Naive thymus-derived CD4-positive, alpha-beta T cell (primary cell): ENCODE data around the gene AFF2. TPM values are rescaled to one million over a fixed set of nuclear protein-coding genes. Genes with fewer than 3 reads are reported as not detected.

Source experiments
- ATAC-seq: fragments of 150-1000 bp; cut with Tn5 transposase; 2 replicates; pipeline ENCODE4 v1.10.0; 2021; ENCODE audit warnings: mild to moderate bottlenecking, moderate library complexity
- CTCF ChIA-PET: fragments of 350-600 bp; sonication (Branson Sonifier 250); formaldehyde crosslinking; loops from one replicate; lab custom pipeline; 2021; ENCODE audit warnings: antibody characterized with exemption; lab: Charles Lee
- POLR2A ChIA-PET: fragments of 350-600 bp; sonication (Branson Sonifier 250); formaldehyde crosslinking; loops from one replicate; lab custom pipeline; 2021; ENCODE audit warnings: antibody characterized with exemption, inconsistent platforms; lab: Charles Lee
- DNase-seq, 9 donors: peaks; one replicate each; pipeline versions ENCODE4 v3.0.0 to v3.0.0-alpha.2; 2020 to 2022; ENCODE audit warnings: mixed read lengths in 1 of 9
- H3K27ac ChIP-seq: one replicate; pipeline ENCODE4 v1.7.0; 2013; ENCODE audit warnings: mild to moderate bottlenecking, low read depth, low read length, moderate library complexity
- H3K27me3 ChIP-seq, 2 donors: one replicate each; pipeline ENCODE4 v1.7.0; 2013; ENCODE audit warnings: low read length in 2 of 2, mild to moderate bottlenecking in 2 of 2, moderate library complexity in 2 of 2; ENCODE audit not compliant: control insufficient read depth in 2 of 2, insufficient read depth in 2 of 2
- H3K36me3 ChIP-seq, 3 experiments: 1 replicate in 2 of 3; 2 replicates in 1 of 3; pipeline ENCODE4 v1.7.0; 2013; ENCODE audit warnings: low read length in 3 of 3, mild to moderate bottlenecking in 3 of 3, moderate library complexity in 1 of 3; ENCODE audit not compliant: insufficient read depth in 3 of 3, control insufficient read depth in 2 of 3
- H3K4me1 ChIP-seq, 2 donors: one replicate each; pipeline ENCODE4 v1.7.0; 2013; ENCODE audit warnings: low read length in 2 of 2, mild to moderate bottlenecking in 2 of 2, moderate library complexity in 1 of 2; ENCODE audit not compliant: control insufficient read depth in 2 of 2, insufficient read depth in 2 of 2
- H3K4me3 ChIP-seq: 2 replicates; pipeline ENCODE4 v1.7.0; 2013; ENCODE audit warnings: mild to moderate bottlenecking, low read length
- H3K9me3 ChIP-seq, 3 experiments: 1 replicate in 2 of 3; 2 replicates in 1 of 3; pipeline ENCODE4 v1.7.0; 2013; ENCODE audit warnings: low read length in 3 of 3; ENCODE audit not compliant: control insufficient read depth in 2 of 3
- H3K27ac Mint-ChIP-seq, 9 donors: one replicate each; pipeline ENCODE4 v1.8.0; 2020 to 2022; ENCODE audit warnings: mixed read lengths in 9 of 9, mild to moderate bottlenecking in 8 of 9, moderate library complexity in 5 of 9, inconsistent platforms in 2 of 9
- H3K27me3 Mint-ChIP-seq, 5 donors: one replicate each; pipeline ENCODE4 v1.8.0; 2021 to 2022; ENCODE audit warnings: mixed read lengths in 5 of 5, mild to moderate bottlenecking in 1 of 5
- H3K36me3 Mint-ChIP-seq, 5 donors: one replicate each; pipeline ENCODE4 v1.8.0; 2020 to 2022; ENCODE audit warnings: mixed read lengths in 5 of 5, mild to moderate bottlenecking in 3 of 5, inconsistent platforms in 1 of 5
- H3K4me1 Mint-ChIP-seq, 7 donors: one replicate each; pipeline ENCODE4 v1.8.0; 2020 to 2022; ENCODE audit warnings: mixed read lengths in 7 of 7, mild to moderate bottlenecking in 3 of 7, inconsistent platforms in 1 of 7
- H3K4me3 Mint-ChIP-seq, 10 donors: one replicate each; pipeline ENCODE4 v1.8.0; 2020 to 2022; ENCODE audit warnings: mild to moderate bottlenecking in 10 of 10, mixed read lengths in 10 of 10, moderate library complexity in 6 of 10, inconsistent platforms in 2 of 10
- H3K9me3 Mint-ChIP-seq, 11 donors: one replicate each; pipeline ENCODE4 v1.8.0; 2020 to 2022; ENCODE audit warnings: mixed read lengths in 11 of 11, mild to moderate bottlenecking in 4 of 11, inconsistent platforms in 1 of 11, moderate library complexity in 1 of 11
- intact Hi-C, 2 donors: fragments of 100-400 bp; cut with micrococcal nuclease; formaldehyde crosslinking; loops; one replicate each; pipeline ENCODE4 v1.15.1; 2023
- polyA plus RNA-seq, 2 donors: library from polyadenylated mRNA; unstranded; fragments of 300-500 nt; fragmentation: Illumina TruSeq; gene quantifications; one replicate each; pipeline ENCODE4 v1.2.3, GENCODE V29; 2021
- total RNA-seq, 6 experiments: library from RNA in 5 of 6; stranded (reverse) in 5 of 6; gene quantifications; 1 replicate in 5 of 6; 2 replicates in 1 of 6; pipeline ENCODE4 v1.2.3 and lab custom pipeline; 2021 to 2026

AFF2 gene
- total and polyA plus RNA-seq, 7 experiments from 2014 or later: 0.31 to 6.0 (median 2.8) TPM

GRCh38 chrX:148507418-148507817 lies 7.0 kb downstream of the AFF2 start:
- CTCF ChIA-PET: no interaction called here
- intact Hi-C loops: no loop called here
- no peak overlapping the region for H3K27ac ChIP-seq
- Mint-ChIP-seq H3K27me3 (peaks cover 0 to 6% (median 0%) of the 10 kb centered on the region in 5 donors), H3K9me3 (no peaks in the 10 kb centered on the region), H3K4me3 (no peak overlapping the region), H3K27ac (no peak overlapping the region), H3K36me3 (no peaks in the 10 kb centered on the region), H3K4me1 (no peaks in the 10 kb centered on the region)
- ATAC-seq: no peak
- no peak for DNase-seq
- no peak overlapping the region for H3K4me3 ChIP-seq
- POLR2A ChIA-PET: no interaction called here
- no peaks in the 10 kb centered on the region for H3K27me3 ChIP-seq
- no peaks in the 10 kb centered on the region for H3K9me3 ChIP-seq
- no peaks in the 10 kb centered on the region for H3K36me3 ChIP-seq
- no peaks in the 10 kb centered on the region for H3K4me1 ChIP-seq

GRCh38 chrX:148512453-148512852 lies 12.0 kb downstream of the AFF2 start:
- H3K27me3 Mint-ChIP-seq: no peaks in the 10 kb centered on the region
- no peak overlapping the region for H3K4me3 ChIP-seq
- no peaks in the 10 kb centered on the region for H3K9me3 Mint-ChIP-seq
- intact Hi-C loops: no loop called here
- no peaks in the 10 kb centered on the region for H3K4me1 Mint-ChIP-seq
- H3K36me3 Mint-ChIP-seq: peaks cover 0 to 4% (median 0%) of the 10 kb centered on the region in 5 donors
- ChIA-PET CTCF (no interaction called here), POLR2A (no interaction called here)
- DNase-seq (no peak), ATAC-seq (no peak)
- no peaks in the 10 kb centered on the region for H3K27me3 ChIP-seq
- H3K9me3 ChIP-seq: no peaks in the 10 kb centered on the region
- no peaks in the 10 kb centered on the region for H3K4me1 ChIP-seq
- no peak overlapping the region for H3K4me3 Mint-ChIP-seq
- H3K27ac Mint-ChIP-seq: no peak overlapping the region
- no peak overlapping the region for H3K27ac ChIP-seq
- no peaks in the 10 kb centered on the region for H3K36me3 ChIP-seq

- Mint-ChIP-seq H3K27me3 (no peaks in the 10 kb centered on the region), H3K4me3 (no peak overlapping the region), H3K27ac (no peak overlapping the region), H3K9me3 (no peaks in the 10 kb centered on the region), H3K36me3 (peaks cover 0 to 4% (median 0%) of the 10 kb centered on the region in 5 donors), H3K4me1 (no peaks in the 10 kb centered on the region)
- ChIA-PET CTCF (no interaction called here), POLR2A (no interaction called here)
- Histone ChIP-seq H3K4me1 (no peaks in the 10 kb centered on the region), H3K27ac (no peak overlapping the region), H3K36me3 (no peaks in the 10 kb centered on the region), H3K4me3 (no peak overlapping the region), H3K27me3 (no peaks in the 10 kb centered on the region), H3K9me3 (no peaks in the 10 kb centered on the region)
- no peak for ATAC-seq
- DNase-seq: no peak
- intact Hi-C loops: no loop called here
Observed at GRCh38 chrX:148513661-148514060, 13.2 kb downstream of the AFF2 start.

GRCh38 chrX:148517176-148517575 lies 16.8 kb downstream of the AFF2 start:
- H3K4me3 Mint-ChIP-seq: no peak overlapping the region
- H3K9me3 Mint-ChIP-seq: no peaks in the 10 kb centered on the region
- POLR2A ChIA-PET: no interaction called here
- H3K4me1 ChIP-seq: no peaks in the 10 kb centered on the region
- intact Hi-C loops: no loop called here
- H3K27me3 ChIP-seq: no peaks in the 10 kb centered on the region
- no peak overlapping the region for H3K27ac ChIP-seq
- no peaks in the 10 kb centered on the region for H3K36me3 ChIP-seq
- no peak overlapping the region for H3K27ac Mint-ChIP-seq
- CTCF ChIA-PET: no interaction called here
- H3K4me1 Mint-ChIP-seq: no peaks in the 10 kb centered on the region
- H3K27me3 Mint-ChIP-seq: no peaks in the 10 kb centered on the region
- H3K36me3 Mint-ChIP-seq: peaks cover 0 to 4% (median 0%) of the 10 kb centered on the region in 5 donors
- DNase-seq: no peak
- no peak overlapping the region for H3K4me3 ChIP-seq
- H3K9me3 ChIP-seq: no peaks in the 10 kb centered on the region
- no peak for ATAC-seq

GRCh38 chrX:148522006-148522405 lies 21.6 kb downstream of the AFF2 start:
- Mint-ChIP-seq H3K36me3 (no peaks in the 10 kb centered on the region), H3K4me1 (no peaks in the 10 kb centered on the region), H3K4me3 (no peak overlapping the region), H3K9me3 (no peaks in the 10 kb centered on the region), H3K27me3 (peaks cover 0 to 2% (median 0%) of the 10 kb centered on the region in 5 donors), H3K27ac (no peak overlapping the region)
- no peaks in the 10 kb centered on the region for H3K4me1 ChIP-seq
- H3K9me3 ChIP-seq: no peaks in the 10 kb centered on the region
- intact Hi-C loops: no loop called here
- POLR2A ChIA-PET: no interaction called here
- H3K27me3 ChIP-seq: no peaks in the 10 kb centered on the region
- ATAC-seq: no peak
- CTCF ChIA-PET: no interaction called here
- no peaks in the 10 kb centered on the region for H3K36me3 ChIP-seq
- H3K27ac ChIP-seq: no peak overlapping the region
- H3K4me3 ChIP-seq: no peak overlapping the region
- DNase-seq: no peak

- no peaks in the 10 kb centered on the region for H3K9me3 Mint-ChIP-seq
- intact Hi-C loops: no loop called here
- no peak overlapping the region for H3K4me3 Mint-ChIP-seq
- Histone ChIP-seq H3K4me1 (no peaks in the 10 kb centered on the region), H3K27me3 (no peaks in the 10 kb centered on the region), H3K36me3 (no peaks in the 10 kb centered on the region), H3K9me3 (no peaks in the 10 kb centered on the region), H3K27ac (no peak overlapping the region), H3K4me3 (no peak overlapping the region)
- ChIA-PET CTCF (no interaction called here), POLR2A (no interaction called here)
- H3K36me3 Mint-ChIP-seq: peaks cover 0 to 3% (median 0%) of the 10 kb centered on the region in 5 donors
- H3K27me3 Mint-ChIP-seq: peaks cover 0 to 2% (median 0%) of the 10 kb centered on the region in 5 donors
- no peaks in the 10 kb centered on the region for H3K4me1 Mint-ChIP-seq
- DNase-seq (no peak), ATAC-seq (no peak)
- no peak overlapping the region for H3K27ac Mint-ChIP-seq
Observed at GRCh38 chrX:148523303-148524080, 23.1 kb downstream of the AFF2 start.

- no peak overlapping the region for H3K4me3 Mint-ChIP-seq
- ATAC-seq (no peak), DNase-seq (peak in 3 of 9 donors; percentile 7 to 19 (median 11))
- H3K9me3 ChIP-seq: no peaks in the 10 kb centered on the region
- H3K27me3 Mint-ChIP-seq: no peaks in the 10 kb centered on the region
- H3K9me3 Mint-ChIP-seq: no peaks in the 10 kb centered on the region
- H3K4me1 Mint-ChIP-seq: no peaks in the 10 kb centered on the region
- no peak overlapping the region for H3K4me3 ChIP-seq
- no peaks in the 10 kb centered on the region for H3K27me3 ChIP-seq
- ChIA-PET POLR2A (no interaction called here), CTCF (interaction anchor here (0.7 to 1.1 kb wide), 2 partner anchors 10 to 1846 kb away, joined by 3 to 4 read pairs; no protein-coding TSS in a partner anchor)
- H3K4me1 ChIP-seq: no peaks in the 10 kb centered on the region
- no peaks in the 10 kb centered on the region for H3K36me3 ChIP-seq
- no peak overlapping the region for H3K27ac Mint-ChIP-seq
- H3K36me3 Mint-ChIP-seq: peaks cover 0 to 3% (median 0%) of the 10 kb centered on the region in 5 donors
- no peak overlapping the region for H3K27ac ChIP-seq
- intact Hi-C loops: no loop called here
Observed at GRCh38 chrX:148530464-148531077, 30.2 kb downstream of the AFF2 start.
